HTR-8/SVneo (cell line): ENCODE data around the gene CHD1.
A peak's percentile ranks its signal among the peaks of the same experiment; 100 is the strongest.

Experiments
- DNase-seq: peaks from one replicate; pipeline ENCODE4 v3.0.0; 2011; ENCODE audit warnings: low spot score, mixed read lengths; ENCODE audit not compliant: insufficient read length
- FAIRE-seq: peaks from 2 replicates; lab custom pipeline; 2011; peaks lifted over from hg19 to GRCh38; lab: Jason Lieb, UNC

CHD1 gene

DNA sequence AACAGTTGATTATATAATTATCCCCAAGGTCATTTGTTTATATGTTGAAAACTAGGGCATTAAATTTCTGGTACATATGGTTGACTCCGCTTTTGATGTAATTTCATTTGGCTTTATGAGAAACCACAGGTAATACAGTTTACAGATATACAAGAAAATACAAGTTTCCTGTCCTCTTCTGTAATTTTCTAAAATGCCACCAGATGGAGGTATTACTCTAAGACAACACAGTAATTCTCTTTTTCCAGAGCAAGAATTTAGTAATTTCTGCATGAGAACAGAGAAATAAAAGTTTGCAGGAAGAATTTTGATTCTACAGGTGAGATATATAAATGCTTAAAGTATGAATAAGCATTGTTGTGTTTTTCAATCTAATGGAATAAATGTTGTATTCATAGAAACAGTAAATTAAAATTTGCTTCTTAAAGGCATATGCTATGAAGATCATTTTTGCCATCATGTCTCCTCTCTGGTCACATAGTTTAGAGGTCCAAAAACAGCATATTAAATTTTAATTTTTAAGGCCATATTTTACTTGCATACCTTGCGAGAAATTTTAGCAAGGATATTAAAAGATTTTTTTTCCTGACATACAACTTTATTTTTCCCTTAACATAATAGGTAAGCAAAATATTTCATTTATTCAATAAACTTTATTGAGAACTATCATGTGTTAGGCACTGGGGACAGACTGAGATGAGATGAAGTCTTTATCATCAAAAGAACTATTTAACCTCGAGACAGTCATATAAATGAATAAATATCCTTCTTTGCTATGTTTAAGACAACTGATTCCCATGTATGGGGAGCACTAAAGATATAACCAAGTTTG lies 22.7 kb downstream of the CHD1 start:
- DNase-seq: peak; percentile 15
- FAIRE-seq: no peak

DNA sequence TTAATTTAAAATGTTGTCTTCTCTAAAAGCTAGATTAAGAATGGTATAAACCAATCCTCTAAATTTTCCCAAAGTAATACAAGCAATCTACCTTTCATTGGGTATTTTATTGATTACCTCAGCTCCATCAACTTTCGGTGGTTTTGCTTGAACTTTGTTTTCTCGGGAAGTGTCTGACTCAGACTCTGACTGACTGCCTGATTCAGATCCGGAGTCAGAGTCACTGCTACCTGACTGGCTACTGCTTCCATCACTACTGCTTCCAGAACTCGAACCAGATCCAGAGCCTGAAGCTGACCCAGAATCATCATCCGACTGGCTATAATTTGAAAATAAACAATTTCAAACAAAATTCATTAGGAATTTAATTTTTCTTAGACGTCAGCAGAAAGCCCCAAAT lies 24.0 kb downstream of the CHD1 start:
- FAIRE-seq (peak; percentile 48), DNase-seq (peak; percentile 7)

DNA sequence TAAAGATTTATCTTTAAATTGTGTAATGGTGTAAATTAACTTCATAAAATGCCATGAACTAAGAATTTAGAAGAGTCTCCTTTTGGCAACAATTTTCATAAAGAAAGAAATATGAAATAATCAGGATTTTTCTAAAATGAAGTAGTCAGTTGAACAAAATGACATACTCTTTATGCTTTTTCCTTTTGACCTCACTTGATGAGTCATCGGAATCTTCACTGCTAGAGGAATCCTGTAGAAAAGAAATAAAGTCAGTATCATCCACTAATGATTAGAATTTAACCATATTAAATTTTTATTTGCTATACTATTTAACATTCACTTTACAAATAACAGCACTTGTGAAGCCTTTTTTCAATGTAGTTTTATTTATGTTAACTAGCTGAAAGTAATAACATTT lies 26.1 kb downstream of the CHD1 start:
- DNase-seq: peak; percentile 18
- no peak for FAIRE-seq

DNA sequence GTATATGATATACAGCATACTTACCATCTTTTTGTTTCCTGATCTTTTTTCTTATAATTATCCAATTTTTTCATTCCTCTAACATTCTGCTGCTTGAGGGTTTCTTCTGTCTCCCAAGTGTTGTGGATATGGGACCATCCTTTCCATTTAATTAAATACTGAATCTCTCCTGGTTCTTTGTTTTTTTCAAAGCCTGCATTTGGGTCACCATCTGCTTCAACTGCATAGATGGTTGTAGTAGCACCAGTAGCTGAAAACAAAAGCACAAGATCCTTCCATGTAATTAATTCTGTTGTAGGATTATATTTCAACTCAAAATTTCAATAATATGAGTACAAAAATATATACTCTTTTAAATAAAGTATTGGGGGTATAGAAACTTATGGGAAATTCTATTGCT lies 29.4 kb downstream of the CHD1 start:
- DNase-seq (no peak), FAIRE-seq (no peak)

DNA sequence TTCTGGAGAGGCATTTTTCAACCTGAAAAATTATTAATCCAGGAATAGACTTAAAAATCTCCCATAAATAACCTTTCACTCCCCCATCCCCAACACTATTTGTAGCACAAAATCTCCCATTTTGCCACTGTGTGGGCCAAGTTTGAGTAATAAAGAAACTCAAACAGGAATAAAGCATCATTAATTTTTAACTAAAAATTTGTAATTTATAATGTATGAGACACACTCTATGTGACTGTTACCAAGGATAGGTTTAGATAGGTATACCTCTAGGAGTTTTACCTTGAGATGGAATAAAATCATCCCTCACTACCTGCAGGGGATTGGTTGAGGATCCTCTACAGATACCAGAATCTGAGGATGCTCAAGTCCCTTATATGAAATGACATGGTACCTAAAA lies 30.1 kb downstream of the CHD1 start:
- FAIRE-seq (no peak), DNase-seq (no peak)

DNA sequence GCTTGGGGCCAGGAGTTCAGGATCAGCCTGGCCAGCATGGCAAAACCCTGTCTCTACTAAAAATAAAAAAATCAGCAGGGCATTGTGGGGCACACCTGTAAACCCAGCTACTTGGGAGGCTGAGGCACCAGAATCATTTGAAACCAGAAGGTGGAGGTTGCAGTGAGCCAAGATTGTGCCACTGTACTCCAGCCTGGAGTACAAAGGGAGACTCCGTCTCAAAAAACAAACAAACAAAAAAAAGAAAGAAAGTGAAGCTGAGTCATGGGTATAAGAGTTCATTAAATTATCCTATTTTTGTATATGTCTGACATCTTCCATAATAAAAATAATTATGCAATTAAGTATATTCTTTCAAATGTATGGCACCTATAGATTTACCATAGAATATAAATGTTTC lies 37.2 kb downstream of the CHD1 start:
- no peak for FAIRE-seq
- DNase-seq: no peak

DNA sequence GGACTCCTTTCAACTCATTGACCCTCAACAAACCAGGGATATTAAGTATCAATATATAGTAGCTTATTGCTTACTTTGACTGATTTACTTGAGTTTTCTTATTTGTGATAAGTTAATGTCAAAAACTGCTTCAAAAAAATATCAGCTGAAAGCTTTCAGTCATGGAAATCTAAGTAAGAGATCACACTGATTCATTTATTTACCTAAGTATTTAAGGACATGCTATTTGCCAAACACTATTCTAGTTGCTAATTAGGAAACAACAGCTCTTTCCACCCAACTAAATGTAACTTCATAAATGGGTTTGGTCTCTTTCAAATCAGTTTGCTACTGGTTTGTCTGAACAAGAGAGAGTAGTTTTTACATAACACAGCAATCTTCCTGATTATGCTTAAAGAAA lies 48.2 kb downstream of the CHD1 start:
- FAIRE-seq (no peak), DNase-seq (no peak)

DNA sequence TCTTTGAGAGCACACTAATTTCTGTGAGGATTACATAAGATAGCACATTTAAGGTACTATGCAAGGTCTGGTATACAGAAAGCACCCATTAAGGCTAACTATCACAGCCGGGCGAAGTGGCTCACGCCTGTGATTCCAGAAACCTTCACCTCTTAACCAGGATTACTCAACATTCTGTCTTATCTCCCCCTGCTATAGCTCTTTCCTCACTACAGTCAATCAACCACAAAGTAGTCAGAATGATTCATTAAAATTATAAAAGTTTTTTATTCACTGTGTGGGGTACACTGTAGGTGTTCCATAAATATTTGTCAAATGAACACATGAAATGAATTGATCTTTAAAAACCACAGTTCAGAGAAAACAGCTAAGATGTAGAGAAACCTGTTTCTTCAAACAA lies 48.7 kb downstream of the CHD1 start:
- no peak for FAIRE-seq
- DNase-seq: no peak

DNA sequence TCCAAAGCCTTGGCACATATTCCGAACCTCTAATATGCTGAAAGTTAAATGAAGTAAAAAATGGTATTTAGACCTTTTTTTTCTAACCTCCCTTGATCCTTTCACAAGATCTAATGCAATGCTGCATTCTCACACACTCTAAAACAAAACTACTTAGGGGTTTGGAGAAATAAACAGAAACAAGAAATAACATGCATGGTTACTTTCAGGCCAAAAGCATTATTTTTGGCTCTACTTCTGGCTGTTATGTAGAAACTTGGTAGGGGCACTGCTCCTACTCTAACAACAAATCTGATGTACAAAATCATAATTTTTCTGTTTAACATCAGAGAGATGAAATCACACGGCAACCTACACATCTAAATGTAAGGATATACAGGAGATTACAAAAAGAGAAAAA lies 51.2 kb downstream of the CHD1 start:
- no peak for FAIRE-seq
- no peak for DNase-seq

DNA sequence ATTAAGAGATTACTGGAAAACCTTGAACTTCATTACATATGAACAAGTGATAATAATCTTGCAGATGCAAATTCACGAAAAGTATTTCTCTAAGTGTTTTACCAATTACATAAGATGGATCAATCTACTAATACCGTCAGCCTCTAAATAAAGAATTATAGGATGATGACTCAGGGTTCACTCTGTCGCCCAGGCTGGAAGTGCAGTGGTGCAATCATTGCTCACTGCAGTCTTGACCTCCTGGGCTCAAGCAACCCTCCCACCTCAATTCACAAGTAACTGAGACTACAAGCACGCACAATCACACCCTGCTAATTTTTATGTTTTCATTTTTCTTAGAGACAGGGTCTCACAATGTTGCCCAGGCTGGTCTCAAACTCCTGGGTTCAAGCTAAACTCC lies 56.1 kb downstream of the CHD1 start:
- FAIRE-seq (no peak), DNase-seq (no peak)

DNA sequence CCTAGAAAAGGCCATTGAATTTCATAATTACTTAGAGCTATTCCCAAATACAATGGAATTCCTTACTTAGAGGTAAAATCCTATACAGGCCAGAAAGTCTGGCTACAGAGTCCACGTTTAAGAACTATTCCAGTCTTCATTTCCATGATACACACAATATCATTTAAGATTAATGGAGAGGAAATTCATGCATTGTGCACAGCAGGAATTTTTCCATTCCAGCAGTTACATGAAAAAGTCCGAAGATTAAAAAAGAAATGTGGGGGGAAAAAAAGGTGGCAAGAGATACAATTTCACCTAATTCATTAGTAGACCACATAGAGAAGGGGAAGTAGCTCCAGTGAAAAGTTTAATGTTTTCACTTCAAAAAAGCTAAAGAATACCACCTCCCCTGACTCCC lies 63.1 kb downstream of the CHD1 start:
- FAIRE-seq: no peak

DNA sequence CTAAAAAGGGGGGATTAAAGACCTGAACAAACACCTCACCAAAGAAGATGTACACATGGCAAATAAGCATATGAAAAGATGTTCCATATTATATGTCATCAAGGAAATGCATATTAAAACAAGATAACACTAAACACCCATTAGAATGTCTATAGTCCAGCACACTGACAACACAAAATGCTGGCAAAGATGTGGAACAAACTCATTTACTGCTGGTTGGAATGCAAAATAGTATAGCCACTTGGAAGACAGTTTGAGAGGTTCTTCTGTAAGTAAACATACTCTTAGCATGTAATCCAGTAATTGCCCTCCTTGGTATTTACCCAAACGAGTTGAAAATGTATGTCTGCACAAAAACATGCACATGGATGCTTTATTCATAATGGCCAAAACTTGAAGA lies 81.8 kb downstream of the CHD1 start:
- no peak for DNase-seq
- FAIRE-seq: no peak

More for the DNA sequence above, 63.1 kb downstream of the CHD1 start:
- no peak for DNase-seq

DNA sequence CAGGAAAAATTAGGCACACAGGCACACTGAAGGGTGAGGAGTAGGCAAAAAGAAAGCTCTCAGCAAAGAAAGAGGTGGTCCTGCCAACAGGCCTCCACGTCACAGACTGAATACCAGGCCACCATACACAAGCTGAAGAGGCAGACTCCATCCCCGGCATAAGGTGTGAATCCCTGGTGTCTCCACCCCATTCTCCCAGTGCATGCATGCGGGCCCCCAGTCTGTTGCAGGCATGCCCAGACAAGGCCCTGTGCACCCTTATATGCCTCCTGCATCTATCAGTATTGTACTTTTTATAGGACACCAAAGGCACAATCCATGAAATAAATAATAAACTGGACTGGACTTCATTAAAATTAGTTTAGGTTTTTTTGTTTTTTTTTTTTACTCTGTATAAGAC lies 82.3 kb downstream of the CHD1 start:
- DNase-seq (no peak), FAIRE-seq (no peak)

DNA sequence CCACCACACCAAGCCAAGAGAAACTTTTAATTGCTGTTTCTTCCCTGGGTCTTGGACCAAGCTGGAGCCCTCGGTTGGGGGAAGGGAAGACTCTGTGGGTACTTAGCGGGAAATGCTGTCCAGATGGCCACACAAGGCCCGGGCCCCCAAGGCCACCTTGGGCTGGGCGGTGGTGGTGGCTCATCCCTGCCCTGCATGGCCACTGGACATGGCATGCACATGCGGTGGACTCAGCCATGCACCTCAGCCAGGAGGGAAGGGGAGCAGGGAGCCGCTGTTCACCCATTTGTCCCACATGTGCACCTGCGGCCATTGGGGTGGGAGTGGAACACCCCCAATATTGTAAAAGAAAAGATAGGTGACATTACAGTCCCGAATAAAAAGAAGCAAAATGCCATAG lies 82.9 kb downstream of the CHD1 start:
- DNase-seq: no peak
- no peak for FAIRE-seq

DNA sequence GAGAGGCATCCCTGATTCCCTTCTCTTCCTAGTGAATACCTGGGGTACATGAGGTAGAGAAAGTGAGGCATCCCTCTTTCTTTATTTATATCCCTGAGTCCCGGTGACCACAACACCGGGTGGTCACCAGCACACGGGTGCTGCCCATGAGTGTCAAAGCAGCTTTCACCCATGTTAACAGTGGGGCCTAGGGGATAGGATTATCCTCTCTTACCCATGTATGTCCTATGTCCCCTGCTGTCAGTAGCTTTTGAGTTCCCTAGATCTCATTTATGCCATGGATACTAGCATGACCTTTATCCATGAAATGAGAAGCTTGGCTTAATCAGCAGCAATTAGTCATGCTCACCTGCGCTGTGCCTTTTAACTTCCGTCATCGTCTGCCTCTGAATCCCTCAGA lies 83.9 kb downstream of the CHD1 start:
- no peak for DNase-seq
- no peak for FAIRE-seq

DNA sequence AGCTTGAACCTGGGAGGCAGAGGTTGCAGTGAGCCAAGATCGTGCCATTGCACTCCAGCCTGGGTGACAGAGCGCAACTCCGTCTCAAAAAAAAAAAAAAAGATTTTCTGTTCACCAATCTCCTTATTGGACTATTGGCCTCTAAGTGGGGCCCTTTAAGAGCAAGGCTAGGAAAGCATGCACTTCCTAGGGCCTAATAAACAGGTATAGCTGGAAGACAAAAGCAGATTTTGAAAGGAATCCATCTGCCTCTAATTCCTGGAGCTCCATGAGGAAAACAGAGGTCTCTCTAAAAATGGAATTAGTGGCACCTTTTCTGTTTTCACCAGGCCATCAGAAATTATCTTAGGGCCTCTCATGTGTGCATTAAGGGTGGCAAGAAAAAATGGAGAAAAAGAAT lies 85.3 kb downstream of the CHD1 start:
- no peak for FAIRE-seq
- no peak for DNase-seq

DNA sequence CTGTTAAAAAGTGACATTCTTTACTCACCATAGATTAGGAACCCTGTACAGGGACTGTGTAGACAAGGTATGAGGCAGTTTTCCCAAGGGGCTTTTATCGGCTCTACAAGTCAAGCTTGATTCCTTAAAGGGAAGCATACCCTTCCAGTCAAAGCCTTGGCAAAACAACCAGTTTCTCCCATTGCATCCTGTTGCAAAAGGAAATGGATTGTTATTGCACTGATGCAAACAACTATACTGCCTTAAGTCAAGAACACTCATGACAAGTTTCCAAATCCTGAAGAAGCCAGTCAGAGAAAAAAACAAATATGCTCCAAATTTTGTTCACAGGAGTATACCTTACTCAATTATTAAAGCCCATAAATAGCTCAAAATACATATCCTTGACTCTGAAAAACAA lies 87.9 kb downstream of the CHD1 start:
- FAIRE-seq (no peak), DNase-seq (no peak)

DNA sequence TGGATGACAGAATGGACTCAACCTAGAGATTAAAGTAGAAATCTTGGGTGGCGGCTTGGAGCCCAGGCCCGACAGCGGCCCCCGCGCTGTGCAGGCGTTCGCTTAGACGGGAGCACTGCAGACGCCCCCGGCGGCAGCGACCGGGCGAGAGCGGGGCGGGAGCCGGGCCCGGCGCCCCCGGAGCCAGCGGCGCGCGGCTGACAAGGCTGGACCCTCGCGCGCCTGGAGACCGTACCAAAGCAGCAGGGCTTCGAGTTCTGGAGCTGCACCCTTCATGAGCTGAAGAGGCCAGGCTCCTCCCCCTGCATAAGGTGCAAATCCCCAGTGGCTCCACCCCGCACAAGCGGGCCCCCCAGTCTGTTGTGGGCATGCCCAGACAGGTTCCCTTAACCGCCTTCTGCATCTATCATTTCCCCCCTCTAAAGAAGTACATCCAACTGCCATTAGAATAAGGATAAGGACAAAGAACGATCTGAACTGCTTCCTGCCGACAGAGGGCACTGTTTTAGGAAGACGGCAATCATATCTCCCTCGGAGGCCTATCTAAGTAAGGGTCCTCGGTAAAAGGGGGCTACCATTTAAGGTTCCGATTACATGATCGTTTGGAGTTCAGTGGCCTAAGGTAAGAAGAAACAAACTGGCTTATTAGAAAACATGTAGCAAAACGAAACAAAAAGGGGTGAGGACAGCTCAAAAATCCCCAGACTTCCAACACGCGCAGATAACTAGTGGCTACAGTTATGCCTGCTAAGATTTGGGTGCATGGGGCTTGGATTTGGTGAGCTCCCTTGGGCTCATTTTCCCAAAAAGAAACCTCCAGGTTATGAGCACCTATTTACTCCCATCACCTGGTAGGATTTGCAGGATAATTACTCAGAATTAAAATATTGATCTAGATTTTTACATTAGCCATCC lies 89.1 kb downstream of the CHD1 start:
- FAIRE-seq (no peak), DNase-seq (no peak)

DNA sequence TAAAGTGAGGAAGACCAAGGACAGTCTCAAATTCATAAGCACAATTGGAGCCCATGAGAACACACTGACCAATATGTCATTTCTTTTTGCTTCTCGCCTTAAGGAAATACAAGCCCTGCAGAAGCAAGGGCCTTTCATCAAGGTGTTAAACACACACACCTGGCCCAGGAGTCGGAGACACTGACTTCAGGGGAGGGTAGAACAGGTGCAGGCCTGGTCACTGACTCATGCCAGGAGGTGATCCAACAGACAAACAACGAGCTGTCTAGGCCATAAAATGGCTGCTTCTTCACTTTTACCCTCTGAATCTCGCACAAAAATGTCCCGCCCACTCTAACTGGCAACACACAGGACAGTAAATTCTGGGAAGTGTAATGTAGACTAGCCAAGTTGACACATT lies 92.6 kb downstream of the CHD1 start:
- DNase-seq: no peak
- FAIRE-seq: no peak

DNA sequence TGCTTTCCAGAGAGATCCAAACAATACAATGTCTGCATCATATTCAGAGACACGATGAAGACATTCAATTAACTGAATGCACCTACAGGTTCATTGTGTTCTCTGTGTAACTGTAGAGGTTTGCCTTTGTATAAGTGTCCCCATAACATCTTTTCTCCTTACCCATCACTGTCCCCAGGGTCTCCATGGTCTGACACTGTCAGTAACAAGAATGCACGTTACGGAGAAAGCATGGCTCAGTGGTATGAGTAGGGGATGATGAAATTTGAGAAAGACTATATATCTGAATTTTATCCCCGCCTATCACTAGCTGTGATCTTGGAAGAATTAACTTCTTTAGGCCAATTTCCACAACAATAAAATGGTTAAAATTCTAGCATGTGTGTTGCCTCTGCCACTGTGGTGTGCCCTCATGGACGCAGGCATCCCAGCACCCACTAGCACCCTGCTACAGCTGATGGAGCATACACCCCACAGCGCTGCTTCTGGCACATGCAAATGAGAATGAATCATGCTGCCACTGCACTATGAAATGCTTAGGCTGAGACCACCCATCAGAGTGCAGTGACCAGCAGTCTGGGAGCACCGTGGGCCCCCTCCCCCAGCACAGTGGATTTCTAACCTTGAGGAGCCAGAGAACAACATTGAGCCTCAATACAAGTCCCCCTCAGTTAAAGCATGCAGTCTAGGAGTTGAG lies 101.1 kb downstream of the CHD1 start:
- no peak for DNase-seq
- peak; percentile 36 for FAIRE-seq

DNA sequence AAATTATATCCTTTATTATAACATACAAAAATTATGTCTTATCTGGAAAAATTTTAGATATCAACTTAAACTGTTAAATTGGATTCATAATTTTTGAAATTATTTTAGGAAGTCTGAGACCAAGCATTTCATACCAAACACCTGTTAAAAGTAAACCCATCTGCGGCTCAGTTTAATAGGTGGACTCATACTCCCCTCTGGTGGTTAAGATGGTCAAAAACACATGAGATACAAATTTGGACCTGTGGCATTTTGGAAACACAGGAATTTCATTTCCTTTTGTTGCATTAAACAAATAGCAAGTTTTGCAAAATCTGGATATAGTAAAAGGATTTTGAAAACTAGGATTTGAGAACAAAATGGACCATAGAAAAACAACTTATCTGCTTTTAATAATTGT lies 101.6 kb downstream of the CHD1 start:
- FAIRE-seq (no peak), DNase-seq (peak; percentile 26)
